ENCODE measurements around the gene CNOT11.

The CNOT11 gene

DNA sequence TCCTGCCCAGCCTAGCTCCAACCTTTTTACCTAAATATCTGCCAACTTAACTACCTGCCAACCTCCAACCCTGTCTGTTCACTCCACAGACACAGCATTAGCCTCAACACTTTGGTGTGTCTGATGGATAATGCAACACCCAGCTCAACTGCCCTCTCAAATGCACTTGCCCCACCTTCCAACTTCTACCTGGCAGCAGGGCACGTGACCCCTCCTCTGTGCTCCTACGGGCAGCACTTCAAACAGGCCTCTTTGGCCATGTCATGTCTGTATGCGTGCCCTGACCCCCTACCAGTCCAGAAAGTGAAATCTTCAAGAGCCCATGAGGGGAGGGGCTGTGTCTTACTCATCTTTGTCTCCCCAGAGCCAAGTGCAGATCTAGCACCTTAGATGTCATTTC lies 30.3 kb downstream of the CNOT11 start:
- Histone ChIP-seq H3K4me1 (ENCODE audit: control insufficient read depth, insufficient read depth, low read length) (peaks cover 3% of the 10 kb centered on the region), H3K4me3 (ENCODE audit: low read length) (no peak overlapping the region), H3K36me3 (ENCODE audit: control insufficient read depth, insufficient read depth, low read length, severe bottlenecking) (peaks cover 97% of the 10 kb centered on the region), H3K27me3 (replicated peaks; ENCODE audit: control insufficient read depth, insufficient read depth, low read length) (no peaks in the 10 kb centered on the region), H3K9ac (ENCODE audit: low read length) (no peak overlapping the region), H3K9me3 (ENCODE audit: control insufficient read depth, low read length) (no peaks in the 10 kb centered on the region)
- no peak for DNase-seq (ENCODE audit: low read depth)

DNA sequence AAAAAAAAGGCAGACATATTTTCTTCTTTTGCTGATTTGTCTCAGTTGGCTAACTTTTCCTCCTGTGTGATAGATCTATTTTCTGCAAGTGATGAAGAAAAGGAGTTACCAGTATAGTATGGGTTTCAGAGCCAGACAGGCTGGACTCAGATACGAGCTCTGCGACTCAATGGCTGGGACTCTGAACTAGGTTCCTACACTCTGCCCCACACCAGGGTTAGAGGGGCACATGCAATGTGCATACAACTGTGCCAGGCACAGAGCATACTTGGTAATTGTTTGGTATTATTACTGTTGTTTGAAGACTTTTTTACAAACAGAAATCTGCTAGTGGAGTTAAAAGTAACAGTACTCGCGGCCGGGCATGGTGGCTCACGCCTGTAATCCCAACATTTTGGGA lies 34.0 kb downstream of the CNOT11 start:
- Histone ChIP-seq H3K9ac (ENCODE audit: low read length) (no peak overlapping the region), H3K27me3 (replicated peaks; ENCODE audit: control insufficient read depth, insufficient read depth, low read length) (no peaks in the 10 kb centered on the region), H3K4me1 (ENCODE audit: control insufficient read depth, insufficient read depth, low read length) (no peaks in the 10 kb centered on the region), H3K36me3 (ENCODE audit: control insufficient read depth, insufficient read depth, low read length, severe bottlenecking) (peaks cover 78% of the 10 kb centered on the region), H3K9me3 (ENCODE audit: control insufficient read depth, low read length) (no peaks in the 10 kb centered on the region), H3K4me3 (ENCODE audit: low read length) (no peak overlapping the region)
- DNase-seq (ENCODE audit: low read depth) = no peak

DNA sequence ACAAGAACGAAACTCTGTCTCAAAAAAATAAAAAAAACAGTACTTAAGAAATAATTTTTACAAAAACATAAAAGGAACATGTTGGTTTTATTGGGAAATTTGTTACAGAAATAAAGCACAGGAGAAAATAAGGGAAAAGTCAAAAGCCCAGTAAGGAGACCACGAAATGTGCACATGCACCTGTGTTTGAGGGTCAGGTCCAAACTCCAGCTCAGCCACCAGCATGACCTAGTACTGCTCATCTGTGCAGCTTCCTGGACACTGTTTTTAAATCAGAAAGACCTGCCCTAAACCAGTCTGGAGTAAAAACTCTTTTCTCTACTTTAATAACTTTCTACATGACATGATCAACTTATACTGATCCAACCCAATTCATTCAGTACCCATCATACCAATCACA lies 34.6 kb downstream of the CNOT11 start:
- no peak overlapping the region for H3K4me3 ChIP-seq (ENCODE audit: low read length)
- H3K4me1 ChIP-seq (ENCODE audit: control insufficient read depth, insufficient read depth, low read length) = no peaks in the 10 kb centered on the region
- H3K36me3 ChIP-seq (ENCODE audit: control insufficient read depth, insufficient read depth, low read length, severe bottlenecking) = peaks cover 78% of the 10 kb centered on the region
- H3K9me3 ChIP-seq (ENCODE audit: control insufficient read depth, low read length) = no peaks in the 10 kb centered on the region
- no peak overlapping the region for H3K9ac ChIP-seq (ENCODE audit: low read length)
- no peaks in the 10 kb centered on the region for H3K27me3 ChIP-seq (replicated peaks; ENCODE audit: control insufficient read depth, insufficient read depth, low read length)
- DNase-seq (ENCODE audit: low read depth) = no peak

DNA sequence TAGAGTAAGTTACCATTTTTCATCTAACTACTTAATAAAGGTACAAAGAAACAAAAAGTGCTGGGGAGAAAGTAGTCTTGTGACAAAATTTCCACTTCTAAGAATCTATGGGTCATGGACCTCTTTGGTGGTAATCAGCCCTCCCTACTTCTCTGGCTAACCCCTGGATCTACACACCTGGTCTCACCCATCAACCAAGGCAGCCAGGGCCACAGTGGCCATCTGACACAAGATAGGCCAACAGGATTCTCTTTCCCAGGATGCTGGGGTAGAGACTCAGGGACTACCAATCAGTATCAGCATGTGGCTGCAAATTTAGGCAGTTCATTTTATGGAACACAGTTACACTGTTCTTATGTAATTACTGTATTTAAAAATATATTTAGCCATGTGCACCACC lies 38.0 kb downstream of the CNOT11 start:
- no peak for DNase-seq (ENCODE audit: low read depth)
- H3K4me3 ChIP-seq (ENCODE audit: low read length) = no peak overlapping the region
- no peak overlapping the region for H3K9ac ChIP-seq (ENCODE audit: low read length)
- peaks cover 66% of the 10 kb centered on the region for H3K36me3 ChIP-seq (ENCODE audit: control insufficient read depth, insufficient read depth, low read length, severe bottlenecking)
- H3K4me1 ChIP-seq (ENCODE audit: control insufficient read depth, insufficient read depth, low read length) = peaks cover 1% of the 10 kb centered on the region
- no peaks in the 10 kb centered on the region for H3K9me3 ChIP-seq (ENCODE audit: control insufficient read depth, low read length)
- H3K27me3 ChIP-seq (replicated peaks; ENCODE audit: control insufficient read depth, insufficient read depth, low read length) = no peaks in the 10 kb centered on the region

DNA sequence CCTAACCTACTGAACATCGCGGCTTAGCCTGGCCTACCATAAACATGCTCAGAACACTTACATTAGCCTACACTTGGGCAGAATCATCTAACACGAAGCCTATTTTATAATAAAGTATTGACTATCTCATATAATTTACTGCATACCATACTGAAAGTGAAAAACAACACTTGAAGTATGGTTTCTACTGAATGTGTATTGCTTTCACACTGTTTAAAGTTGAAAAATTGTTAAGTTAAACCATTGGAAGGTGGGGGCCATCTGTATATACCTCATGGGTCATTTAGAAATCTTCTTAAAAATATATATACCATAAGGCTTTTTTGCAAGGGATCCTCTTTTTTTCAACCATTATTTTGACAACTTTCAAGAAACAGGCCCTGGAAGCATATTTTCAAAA lies 39.3 kb downstream of the CNOT11 start:
- H3K9ac ChIP-seq (ENCODE audit: low read length) = no peak overlapping the region
- H3K27me3 ChIP-seq (replicated peaks; ENCODE audit: control insufficient read depth, insufficient read depth, low read length) = no peaks in the 10 kb centered on the region
- H3K4me1 ChIP-seq (ENCODE audit: control insufficient read depth, insufficient read depth, low read length) = peaks cover 10% of the 10 kb centered on the region
- H3K9me3 ChIP-seq (ENCODE audit: control insufficient read depth, low read length) = no peaks in the 10 kb centered on the region
- peaks cover 53% of the 10 kb centered on the region for H3K36me3 ChIP-seq (ENCODE audit: control insufficient read depth, insufficient read depth, low read length, severe bottlenecking)
- no peak overlapping the region for H3K4me3 ChIP-seq (ENCODE audit: low read length)
- DNase-seq (ENCODE audit: low read depth) = no peak

DNA sequence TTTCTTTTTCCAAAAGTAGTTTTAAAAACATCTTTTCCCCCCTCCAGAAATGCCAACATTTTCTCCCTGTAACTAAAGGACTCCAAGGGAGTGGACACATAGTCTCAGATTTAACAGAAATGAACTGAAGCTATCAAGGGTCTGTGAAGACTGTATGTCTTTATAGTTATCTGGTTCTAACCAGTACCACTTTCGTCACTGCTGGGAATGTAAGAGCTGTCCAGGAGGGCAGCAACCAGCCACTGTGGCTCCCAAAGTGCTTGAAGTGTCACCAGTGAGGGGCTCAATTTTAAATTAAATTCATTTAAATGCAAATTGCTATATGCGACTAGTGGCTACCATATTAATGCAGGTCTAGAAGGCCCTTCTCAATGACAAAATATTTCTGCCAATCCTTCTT lies 40.9 kb downstream of the CNOT11 start:
- Histone ChIP-seq H3K4me1 (ENCODE audit: control insufficient read depth, insufficient read depth, low read length) (peaks cover 10% of the 10 kb centered on the region), H3K4me3 (ENCODE audit: low read length) (no peak overlapping the region), H3K9ac (ENCODE audit: low read length) (no peak overlapping the region), H3K9me3 (ENCODE audit: control insufficient read depth, low read length) (no peaks in the 10 kb centered on the region), H3K36me3 (ENCODE audit: control insufficient read depth, insufficient read depth, low read length, severe bottlenecking) (peaks cover 37% of the 10 kb centered on the region), H3K27me3 (replicated peaks; ENCODE audit: control insufficient read depth, insufficient read depth, low read length) (no peaks in the 10 kb centered on the region)
- no peak for DNase-seq (ENCODE audit: low read depth)

DNA sequence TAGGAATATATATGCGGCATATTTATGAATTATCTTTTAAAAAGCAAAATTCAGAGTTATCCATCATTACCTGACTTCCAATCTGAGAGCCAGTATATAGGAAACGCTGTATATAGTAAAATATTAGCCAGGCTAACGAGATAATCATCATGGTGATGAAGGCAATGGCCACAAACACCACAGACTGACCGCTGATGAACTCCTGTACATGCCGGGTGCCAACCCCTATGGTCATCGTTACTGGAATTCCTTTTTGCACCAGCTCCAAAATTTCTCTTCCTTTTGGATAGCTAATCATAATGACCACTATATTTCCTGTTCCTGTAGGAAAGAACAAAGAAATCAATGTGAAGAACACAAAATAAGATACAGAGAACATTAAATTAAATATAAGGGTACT lies 42.2 kb downstream of the CNOT11 start:
- H3K4me3 ChIP-seq (ENCODE audit: low read length) = no peak overlapping the region
- no peaks in the 10 kb centered on the region for H3K9me3 ChIP-seq (ENCODE audit: control insufficient read depth, low read length)
- no peak overlapping the region for H3K9ac ChIP-seq (ENCODE audit: low read length)
- peaks cover 10% of the 10 kb centered on the region for H3K4me1 ChIP-seq (ENCODE audit: control insufficient read depth, insufficient read depth, low read length)
- no peak for DNase-seq (ENCODE audit: low read depth)
- peaks cover 31% of the 10 kb centered on the region for H3K36me3 ChIP-seq (ENCODE audit: control insufficient read depth, insufficient read depth, low read length, severe bottlenecking)
- H3K27me3 ChIP-seq (replicated peaks; ENCODE audit: control insufficient read depth, insufficient read depth, low read length) = no peaks in the 10 kb centered on the region

DNA sequence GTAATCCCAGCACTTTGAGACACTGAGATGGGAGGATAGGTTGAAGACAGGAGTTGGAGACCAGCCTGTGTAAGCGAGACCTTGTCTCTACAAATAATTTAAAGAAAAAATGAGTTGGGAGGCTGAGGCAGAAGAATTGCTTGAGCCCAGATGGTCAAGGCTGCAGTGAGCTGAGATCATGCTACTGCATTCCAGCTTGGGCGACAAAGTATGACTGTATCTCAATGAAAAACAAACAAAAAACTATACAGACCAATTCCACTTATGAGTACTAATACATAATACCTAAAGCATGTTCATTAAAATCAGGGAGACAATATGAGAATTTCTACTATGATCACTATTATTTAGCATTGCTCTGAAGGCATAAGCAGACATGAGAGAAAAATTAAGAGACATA lies 43.2 kb downstream of the CNOT11 start:
- no peak overlapping the region for H3K9ac ChIP-seq (ENCODE audit: low read length)

DNA sequence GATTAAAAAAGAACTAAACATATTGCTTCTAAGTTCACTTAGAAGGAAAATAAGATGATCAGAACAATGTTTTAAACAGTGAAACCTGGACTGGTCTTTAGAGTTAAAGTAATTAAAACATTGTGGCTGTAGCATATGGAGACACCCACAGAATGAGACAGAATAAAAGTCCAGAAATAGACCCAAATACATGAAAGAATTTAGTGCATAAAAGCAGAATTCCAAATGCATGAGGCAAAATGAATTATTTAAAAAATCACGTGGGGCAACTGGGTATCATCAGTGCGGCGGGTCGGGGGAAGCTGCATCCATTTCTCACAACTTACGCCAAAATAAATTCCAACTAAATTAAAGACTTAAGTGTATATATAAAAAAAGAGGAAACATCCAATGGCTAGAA lies 43.7 kb downstream of the CNOT11 start:
- peak; percentile 49 for DNase-seq (ENCODE audit: low read depth)
- no peaks in the 10 kb centered on the region for H3K9me3 ChIP-seq (ENCODE audit: control insufficient read depth, low read length)
- no peak overlapping the region for H3K4me3 ChIP-seq (ENCODE audit: low read length)
- no peaks in the 10 kb centered on the region for H3K27me3 ChIP-seq (replicated peaks; ENCODE audit: control insufficient read depth, insufficient read depth, low read length)
- H3K36me3 ChIP-seq (ENCODE audit: control insufficient read depth, insufficient read depth, low read length, severe bottlenecking) = peaks cover 28% of the 10 kb centered on the region
- no peak overlapping the region for H3K9ac ChIP-seq (ENCODE audit: low read length)
- H3K4me1 ChIP-seq (ENCODE audit: control insufficient read depth, insufficient read depth, low read length) = peaks cover 25% of the 10 kb centered on the region

More for the DNA sequence above, 43.2 kb downstream of the CNOT11 start:
- H3K4me1 ChIP-seq (ENCODE audit: control insufficient read depth, insufficient read depth, low read length) = peaks cover 20% of the 10 kb centered on the region
- H3K36me3 ChIP-seq (ENCODE audit: control insufficient read depth, insufficient read depth, low read length, severe bottlenecking) = peaks cover 28% of the 10 kb centered on the region
- peak; percentile 56 for DNase-seq (ENCODE audit: low read depth)
- no peak overlapping the region for H3K4me3 ChIP-seq (ENCODE audit: low read length)
- H3K27me3 ChIP-seq (replicated peaks; ENCODE audit: control insufficient read depth, insufficient read depth, low read length) = no peaks in the 10 kb centered on the region
- no peaks in the 10 kb centered on the region for H3K9me3 ChIP-seq (ENCODE audit: control insufficient read depth, low read length)

DNA sequence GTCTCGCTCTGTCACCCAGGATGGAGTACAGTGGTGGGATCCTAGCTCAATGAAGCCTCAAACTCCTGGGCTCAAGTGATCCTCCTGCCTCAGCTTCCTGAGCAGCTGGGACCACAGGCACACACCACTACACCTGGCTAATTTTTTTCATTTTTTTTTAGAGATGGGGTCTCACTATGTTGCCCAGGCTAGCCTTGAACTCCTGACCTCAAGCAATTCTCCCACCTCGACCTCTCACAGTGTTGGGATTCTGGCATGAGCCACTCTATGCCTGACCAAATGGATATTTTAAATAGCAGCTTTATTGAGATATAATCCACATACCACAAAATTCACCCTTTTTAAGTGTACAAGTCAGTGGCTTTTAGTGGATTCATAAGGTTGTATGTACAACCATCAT lies 44.7 kb downstream of the CNOT11 start:
- H3K9ac ChIP-seq (ENCODE audit: low read length) = no peak overlapping the region
- peaks cover 35% of the 10 kb centered on the region for H3K4me1 ChIP-seq (ENCODE audit: control insufficient read depth, insufficient read depth, low read length)
- no peak for DNase-seq (ENCODE audit: low read depth)
- H3K27me3 ChIP-seq (replicated peaks; ENCODE audit: control insufficient read depth, insufficient read depth, low read length) = no peaks in the 10 kb centered on the region
- H3K36me3 ChIP-seq (ENCODE audit: control insufficient read depth, insufficient read depth, low read length, severe bottlenecking) = peaks cover 20% of the 10 kb centered on the region
- no peak overlapping the region for H3K4me3 ChIP-seq (ENCODE audit: low read length)
- no peaks in the 10 kb centered on the region for H3K9me3 ChIP-seq (ENCODE audit: control insufficient read depth, low read length)

DNA sequence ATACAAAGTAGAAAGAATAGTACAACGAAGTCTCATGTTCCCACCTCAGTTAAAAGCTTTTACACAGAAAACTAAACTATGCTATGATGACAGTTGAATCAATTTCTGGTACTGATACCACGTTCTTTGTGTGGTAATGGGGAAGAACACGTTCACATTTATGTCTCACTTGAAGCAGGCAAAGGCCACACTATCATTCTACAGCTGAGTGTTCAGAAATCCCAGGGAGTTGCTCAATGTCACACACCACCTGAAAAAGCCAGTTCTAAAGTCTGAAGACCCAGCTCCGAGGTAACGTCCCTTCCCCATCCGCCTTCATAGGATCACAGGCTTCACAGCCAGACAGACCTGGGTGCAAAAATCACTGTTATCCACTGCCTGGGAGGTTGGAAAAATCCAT lies 46.9 kb downstream of the CNOT11 start:
- Histone ChIP-seq H3K36me3 (ENCODE audit: control insufficient read depth, insufficient read depth, low read length, severe bottlenecking) (no peaks in the 10 kb centered on the region), H3K9ac (ENCODE audit: low read length) (no peak overlapping the region), H3K9me3 (ENCODE audit: control insufficient read depth, low read length) (no peaks in the 10 kb centered on the region), H3K4me1 (ENCODE audit: control insufficient read depth, insufficient read depth, low read length) (peaks cover 47% of the 10 kb centered on the region), H3K4me3 (ENCODE audit: low read length) (no peak overlapping the region), H3K27me3 (replicated peaks; ENCODE audit: control insufficient read depth, insufficient read depth, low read length) (no peaks in the 10 kb centered on the region)
- no peak for DNase-seq (ENCODE audit: low read depth)

DNA sequence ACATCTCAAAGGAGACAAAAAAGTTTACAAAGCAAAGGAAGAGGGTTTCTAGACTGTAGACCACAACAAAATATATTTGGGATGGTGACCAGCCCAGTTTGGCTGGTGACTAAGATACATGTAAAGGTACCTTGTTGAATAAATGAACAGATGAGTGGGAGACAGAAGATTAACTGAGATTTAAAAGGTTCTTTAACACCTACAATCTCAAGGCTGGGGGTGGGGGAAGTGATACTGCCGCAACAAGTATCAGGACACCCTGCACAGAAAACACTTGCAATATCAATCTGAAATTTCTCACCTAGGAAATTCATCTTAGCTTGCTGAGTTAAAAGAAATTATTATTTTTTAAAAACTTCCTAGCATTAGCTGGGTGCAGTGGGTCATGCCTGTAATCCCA lies 47.5 kb downstream of the CNOT11 start:
- H3K4me3 ChIP-seq (ENCODE audit: low read length) = no peak overlapping the region
- H3K9me3 ChIP-seq (ENCODE audit: control insufficient read depth, low read length) = no peaks in the 10 kb centered on the region
- H3K27me3 ChIP-seq (replicated peaks; ENCODE audit: control insufficient read depth, insufficient read depth, low read length) = no peaks in the 10 kb centered on the region
- H3K4me1 ChIP-seq (ENCODE audit: control insufficient read depth, insufficient read depth, low read length) = peaks cover 52% of the 10 kb centered on the region
- H3K36me3 ChIP-seq (ENCODE audit: control insufficient read depth, insufficient read depth, low read length, severe bottlenecking) = no peaks in the 10 kb centered on the region
- DNase-seq (ENCODE audit: low read depth) = no peak
- no peak overlapping the region for H3K9ac ChIP-seq (ENCODE audit: low read length)
